A673 (cell line): ENCODE measurements around the gene FZD10.

Experiments used
- EZH2 ChIP-seq: fragments of 200-600 bp; sonication (generic); IDR thresholded peaks from 2 replicates; pipeline ENCODE4 v1.6.1; 2017; ENCODE audit warnings: borderline replicate concordance, low read depth, mild to moderate bottlenecking, mixed read lengths, antibody characterized with exemption, low read length; ENCODE audit not compliant: poor library complexity, severe bottlenecking
- TF ChIP-seq, protein P1 (sequence below): fragments of 300-800, 200-600 bp; sonication (generic); conservative IDR thresholded peaks from 2 replicates; pipeline ENCODE4 v1.5.1; 2017; ENCODE audit warnings: low read depth, mild to moderate bottlenecking, antibody characterized with exemption, low read length, moderate library complexity, mixed read lengths

DNA sequence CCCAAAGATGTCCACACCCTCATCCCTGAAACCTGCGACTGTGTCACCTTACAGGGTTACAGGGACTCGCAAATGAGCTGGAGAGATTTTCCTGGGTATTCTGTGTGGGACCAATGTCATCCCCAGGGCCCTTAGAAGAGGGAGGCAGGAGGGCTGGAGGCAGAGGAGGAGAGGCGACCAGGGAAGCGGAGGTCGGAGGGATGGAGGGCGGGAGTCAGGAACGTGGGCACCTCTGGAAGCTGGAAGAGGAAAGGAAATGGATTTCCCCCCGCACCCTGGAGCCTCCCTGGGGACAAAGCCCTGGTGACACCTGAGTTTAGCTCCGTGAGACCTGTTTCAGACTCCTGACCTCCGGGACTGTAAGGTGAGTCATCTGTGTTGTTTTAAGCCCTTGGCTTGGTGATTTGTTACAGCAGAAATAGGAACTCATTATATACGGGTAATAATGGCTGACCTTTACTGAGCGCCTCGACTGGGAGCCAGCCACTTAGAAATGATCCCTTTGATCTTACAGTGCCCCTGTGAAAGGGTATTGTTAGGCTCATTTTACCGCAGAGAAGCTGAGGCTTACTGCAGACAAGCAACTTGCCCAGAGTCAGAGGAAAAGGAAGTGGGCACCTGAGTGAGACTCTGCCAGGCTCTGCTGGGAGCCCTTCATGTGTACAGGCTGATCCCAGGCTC lies 29.3 kb upstream of the FZD10 start:
- TF ChIP-seq, protein P1, sequence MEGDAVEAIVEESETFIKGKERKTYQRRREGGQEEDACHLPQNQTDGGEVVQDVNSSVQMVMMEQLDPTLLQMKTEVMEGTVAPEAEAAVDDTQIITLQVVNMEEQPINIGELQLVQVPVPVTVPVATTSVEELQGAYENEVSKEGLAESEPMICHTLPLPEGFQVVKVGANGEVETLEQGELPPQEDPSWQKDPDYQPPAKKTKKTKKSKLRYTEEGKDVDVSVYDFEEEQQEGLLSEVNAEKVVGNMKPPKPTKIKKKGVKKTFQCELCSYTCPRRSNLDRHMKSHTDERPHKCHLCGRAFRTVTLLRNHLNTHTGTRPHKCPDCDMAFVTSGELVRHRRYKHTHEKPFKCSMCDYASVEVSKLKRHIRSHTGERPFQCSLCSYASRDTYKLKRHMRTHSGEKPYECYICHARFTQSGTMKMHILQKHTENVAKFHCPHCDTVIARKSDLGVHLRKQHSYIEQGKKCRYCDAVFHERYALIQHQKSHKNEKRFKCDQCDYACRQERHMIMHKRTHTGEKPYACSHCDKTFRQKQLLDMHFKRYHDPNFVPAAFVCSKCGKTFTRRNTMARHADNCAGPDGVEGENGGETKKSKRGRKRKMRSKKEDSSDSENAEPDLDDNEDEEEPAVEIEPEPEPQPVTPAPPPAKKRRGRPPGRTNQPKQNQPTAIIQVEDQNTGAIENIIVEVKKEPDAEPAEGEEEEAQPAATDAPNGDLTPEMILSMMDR = no peak
- no peak for TF ChIP-seq EZH2
